HG03108 (cell line): ENCODE results near the gene ZBTB42.
"Not testable (repeated sequence)": the region's sequence is repeated elsewhere in the genome, so short reads cannot be mapped to it uniquely, and the experiment has no call there.

Experiments
- ATAC-seq: cut with Tn5 transposase; IDR thresholded peaks from one replicate; pipeline ENCODE4 v1.9.1; 2021; ENCODE audit warnings: moderate library complexity; ENCODE audit not compliant: unreplicated experiment

The ZBTB42 gene

DNA sequence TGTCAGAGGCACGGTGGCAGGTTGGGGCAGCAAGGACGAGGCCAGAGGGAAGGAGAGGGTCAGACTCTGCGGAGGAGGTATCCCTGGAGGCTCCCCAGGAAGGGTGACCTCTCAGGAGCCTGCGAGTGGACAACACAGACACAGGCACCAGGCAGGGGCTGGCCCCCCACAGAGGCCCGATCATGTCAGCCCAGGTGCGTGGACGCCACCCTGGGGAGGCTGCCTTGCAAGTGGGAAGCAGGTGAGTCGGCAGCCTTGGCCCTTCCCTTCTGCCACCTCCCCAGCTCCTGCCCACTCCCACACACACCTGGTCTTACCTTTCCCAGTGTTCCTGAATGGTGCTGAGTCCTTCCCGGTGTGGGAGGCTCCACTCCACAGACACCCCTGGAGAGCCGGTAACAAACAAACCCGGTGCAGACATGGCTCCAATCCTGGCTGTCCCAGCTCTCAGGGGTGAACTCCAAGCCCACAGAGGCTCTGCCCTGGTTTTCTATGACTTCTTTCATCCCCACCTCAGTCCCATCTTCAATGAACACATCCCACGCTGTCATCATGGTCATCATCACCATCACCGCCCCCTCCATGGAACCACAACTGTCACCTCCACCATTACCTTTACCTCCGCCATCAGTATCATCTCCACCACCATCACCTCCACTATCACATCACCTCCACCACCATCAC is 5.2 kb downstream of the ZBTB42 start:
- ATAC-seq, result no peak

DNA sequence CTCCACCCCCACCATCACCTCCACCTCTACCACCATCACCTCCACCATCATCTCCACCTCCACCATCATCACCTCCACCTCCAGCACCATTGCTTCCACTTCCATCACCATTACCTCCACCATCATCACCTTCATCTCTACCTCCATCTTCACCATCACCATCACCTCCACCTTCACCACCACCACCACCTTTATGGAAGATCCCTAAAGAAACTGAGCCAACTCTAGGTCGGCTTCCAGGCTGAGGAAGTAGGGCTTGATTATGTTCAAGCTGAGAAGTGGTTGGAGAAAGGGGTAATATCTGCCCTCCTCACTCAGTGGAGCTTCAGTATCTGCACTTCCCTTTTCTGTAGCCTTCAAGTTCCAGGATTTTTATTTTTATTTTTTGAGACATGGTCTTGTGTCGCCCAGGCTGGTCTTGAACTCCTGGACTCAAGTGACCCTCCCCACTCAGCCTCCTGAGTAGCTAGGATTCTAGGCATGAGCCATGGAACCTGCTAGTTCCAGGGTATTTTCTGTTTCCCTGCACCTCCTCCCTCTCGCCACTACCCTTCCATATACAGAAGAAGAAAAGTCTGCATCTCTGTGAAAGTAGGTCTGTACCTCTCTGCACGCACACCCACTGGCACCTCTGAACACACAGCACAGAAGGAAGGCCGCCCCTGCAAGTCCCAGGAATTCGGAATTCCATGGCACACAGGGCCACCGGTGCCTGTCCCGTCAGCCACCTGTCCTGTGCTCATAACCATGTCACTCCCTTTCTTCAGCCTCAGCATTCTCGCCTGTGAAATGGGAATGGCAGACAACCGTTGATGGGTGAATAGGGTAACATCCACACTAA is 5.9 kb downstream of the ZBTB42 start:
- ATAC-seq, result no peak

DNA sequence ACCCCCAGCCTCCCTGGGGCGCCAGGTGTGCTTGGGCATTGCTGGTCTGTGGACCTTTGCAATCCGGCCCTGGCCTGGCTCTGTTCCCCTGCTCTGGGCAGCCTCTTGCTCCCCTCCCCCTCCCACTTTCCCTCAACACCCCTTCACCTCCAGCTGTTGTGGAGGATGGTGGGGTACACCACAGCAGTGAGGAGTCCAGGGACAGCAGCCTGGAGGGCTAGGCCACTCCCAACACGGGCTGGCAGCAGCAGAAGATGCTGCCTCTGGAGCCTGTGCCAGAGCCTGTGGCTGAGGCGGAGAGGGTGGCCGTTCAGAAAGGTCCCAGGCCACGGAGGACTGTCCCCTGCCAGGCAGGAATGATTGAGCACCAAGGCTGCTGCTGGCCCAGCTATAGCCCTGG is 7.6 kb downstream of the ZBTB42 start:
- ATAC-seq, result no peak

DNA sequence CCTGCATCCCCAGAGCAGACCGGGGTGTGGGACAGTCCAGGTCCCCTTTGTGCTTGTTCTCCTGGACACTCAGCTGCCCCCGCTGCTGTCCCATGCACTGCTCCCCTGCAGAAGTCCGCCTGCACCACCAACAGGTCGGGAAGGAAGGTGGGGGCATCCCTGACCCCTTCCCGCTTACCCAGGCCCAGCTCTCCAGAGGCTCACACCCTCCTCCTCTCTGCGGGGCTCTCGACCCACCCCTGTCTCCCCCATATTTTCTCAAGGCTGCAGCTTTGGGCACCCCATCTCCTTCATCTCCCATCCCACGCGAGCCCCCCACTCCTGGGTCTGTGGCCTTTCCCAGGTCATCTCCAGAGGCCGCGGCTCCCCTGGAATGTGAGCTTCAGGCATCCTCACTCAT is 9.4 kb downstream of the ZBTB42 start:
- ATAC-seq, result no peak

DNA sequence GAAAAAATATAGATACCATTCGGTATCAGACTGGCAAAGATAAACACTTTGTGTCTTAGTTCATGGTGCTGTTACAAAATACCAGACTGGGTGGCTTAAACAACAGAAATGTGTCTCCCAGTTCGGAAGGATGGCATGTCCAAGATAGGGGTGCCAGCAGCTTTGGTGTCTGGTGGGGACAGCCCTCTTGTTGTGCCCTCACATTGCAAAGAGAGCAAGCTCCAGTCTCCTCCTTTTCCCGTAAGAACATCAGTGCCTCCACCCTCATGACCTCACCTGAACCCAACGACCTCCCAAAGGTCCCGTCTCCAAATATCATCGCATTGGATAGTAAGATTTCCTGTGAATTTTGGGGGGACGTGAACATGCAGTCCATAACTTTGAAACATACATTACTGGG is 12.4 kb downstream of the ZBTB42 start:
- no peak for ATAC-seq

DNA sequence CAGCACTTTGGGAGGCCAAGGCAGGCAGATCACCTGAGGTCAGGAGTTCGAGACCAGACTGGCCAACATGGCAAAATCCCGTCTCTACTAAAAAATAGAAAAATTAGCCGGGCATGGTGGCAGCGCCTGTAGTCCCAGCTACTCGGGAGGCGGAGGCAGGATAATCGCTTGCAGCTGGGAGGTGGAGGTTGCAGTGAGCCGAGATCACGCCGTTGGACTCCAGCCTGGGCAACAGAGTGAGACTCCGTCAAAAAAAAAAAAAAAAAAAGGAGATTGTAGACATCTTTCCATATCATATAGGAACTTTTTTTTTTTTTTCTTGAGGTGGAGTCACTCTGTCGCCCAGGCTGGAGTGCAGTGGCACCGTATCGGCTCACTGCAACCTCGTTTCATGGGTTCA is 13.8 kb downstream of the ZBTB42 start:
- not testable (repeated sequence) for ATAC-seq

DNA sequence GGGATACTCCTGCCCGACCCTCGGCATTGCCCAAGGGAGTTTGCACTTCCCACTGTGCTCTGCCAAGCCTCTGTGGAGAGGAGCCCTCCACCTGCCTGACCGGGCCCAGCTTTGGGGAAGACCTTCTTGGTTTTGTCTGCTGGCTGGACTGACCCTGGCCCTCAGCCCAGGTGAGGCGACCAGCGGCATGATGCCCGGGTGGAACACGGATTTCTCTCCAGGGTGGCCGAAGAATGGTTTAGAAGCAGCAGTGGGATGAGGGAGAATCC is 15.6 kb downstream of the ZBTB42 start:
- ATAC-seq, result no peak

DNA sequence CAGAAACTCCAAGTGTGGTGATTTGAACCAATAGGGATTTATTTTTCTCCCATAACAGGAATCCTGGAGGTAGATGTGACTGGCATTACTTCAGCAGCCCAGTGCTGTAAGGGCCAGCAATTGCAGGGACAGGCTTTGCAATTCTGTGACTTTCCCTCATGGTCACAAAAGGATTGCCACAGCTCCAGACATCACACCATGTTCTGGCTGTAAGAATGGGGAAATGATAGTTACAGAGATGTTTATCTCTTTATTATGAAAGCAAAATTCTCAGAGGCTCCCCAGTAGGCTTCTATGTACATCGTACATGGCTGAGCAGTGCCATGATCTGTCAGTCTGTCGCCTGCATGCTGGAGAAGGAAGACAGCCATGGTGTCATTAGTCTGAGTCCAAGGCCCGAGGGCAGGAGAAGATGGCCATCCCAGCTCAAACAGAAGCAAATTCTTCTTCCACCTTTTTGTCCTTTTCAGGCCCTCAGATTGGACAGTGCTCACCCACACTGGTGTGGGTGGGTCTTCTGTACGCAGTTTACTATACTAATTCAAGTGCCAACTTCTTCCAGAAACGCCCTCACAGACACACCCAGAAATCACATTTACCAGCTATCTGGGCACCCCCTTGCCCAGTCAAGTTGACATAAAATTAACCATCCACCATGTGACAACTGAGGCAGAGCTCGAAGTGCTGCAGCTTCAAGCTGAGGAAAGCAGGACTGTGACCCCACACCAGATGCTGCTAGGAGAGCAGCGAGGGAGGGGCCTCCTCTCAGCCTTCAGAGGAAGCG is 17.2 kb downstream of the ZBTB42 start:
- no peak for ATAC-seq

DNA sequence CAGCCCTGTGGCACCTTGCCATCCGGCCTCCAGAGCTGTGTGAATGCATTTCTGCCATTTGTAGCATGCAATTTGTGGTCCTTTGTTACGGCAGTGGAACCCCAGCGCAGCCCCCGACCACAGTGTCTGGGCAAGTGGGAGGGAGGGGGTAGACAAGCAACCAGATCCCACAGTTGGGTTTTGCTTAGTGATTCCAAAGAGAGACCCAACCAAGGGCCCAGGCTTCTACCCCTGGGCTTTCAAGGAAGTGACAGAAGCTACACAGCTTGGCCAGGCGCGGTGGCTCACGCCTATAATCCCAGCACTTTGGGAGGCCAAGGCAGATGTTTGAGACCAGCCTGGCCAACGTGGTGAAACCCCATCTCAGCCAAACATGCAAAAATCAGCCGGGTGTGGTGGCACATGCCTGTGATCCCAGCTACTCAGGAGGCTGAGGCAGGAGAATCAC is 17.8 kb downstream of the ZBTB42 start:
- ATAC-seq, result no peak

DNA sequence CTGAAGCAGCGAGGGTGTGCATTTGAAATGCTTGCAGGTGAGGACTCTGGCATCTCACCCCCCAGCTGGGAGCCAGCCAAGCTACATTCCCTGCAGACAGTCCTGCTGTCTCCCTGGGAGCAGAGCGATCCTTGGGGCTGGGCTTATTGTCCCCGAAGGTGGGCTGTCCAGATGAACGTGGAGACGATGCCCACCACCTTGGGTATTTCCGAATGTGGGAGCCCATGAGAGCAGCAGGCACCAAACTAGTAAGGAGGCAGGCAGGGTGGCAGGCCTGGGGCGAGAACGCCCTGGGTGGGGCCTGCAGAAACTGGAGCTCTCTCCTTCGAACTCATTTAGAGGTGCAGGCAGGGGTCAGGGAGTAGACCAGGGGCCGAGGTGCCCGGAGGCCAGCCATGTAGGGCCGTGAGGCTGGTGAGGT is 18.5 kb downstream of the ZBTB42 start:
- no peak for ATAC-seq

DNA sequence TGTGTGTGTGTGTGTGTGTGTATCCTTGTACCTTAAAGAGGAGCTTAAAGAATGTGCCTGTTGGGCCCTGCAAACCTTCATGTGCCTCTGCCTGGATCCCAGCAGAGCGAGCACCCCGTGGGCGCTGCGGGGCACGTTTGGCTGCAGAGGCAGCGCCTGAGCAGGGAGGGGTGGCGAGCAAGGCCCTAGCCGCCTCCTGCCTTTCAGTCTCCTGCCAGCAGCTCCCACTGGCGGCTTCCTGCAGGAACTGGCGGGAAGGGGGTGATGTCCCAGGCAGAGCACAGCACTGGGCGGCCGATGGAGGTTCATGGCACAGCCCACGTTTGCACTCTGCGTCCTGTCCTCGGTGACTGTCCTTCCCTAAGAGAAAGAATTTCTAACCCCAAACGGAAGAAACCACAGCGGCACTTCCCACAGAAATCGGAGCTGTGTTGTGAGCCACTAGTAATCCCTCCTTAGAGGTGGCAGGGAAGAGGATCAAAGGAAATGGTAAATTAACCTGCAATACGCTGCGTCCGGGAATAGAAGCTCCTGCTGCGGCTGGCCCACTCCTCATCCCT is 19.8 kb downstream of the ZBTB42 start:
- no peak for ATAC-seq

DNA sequence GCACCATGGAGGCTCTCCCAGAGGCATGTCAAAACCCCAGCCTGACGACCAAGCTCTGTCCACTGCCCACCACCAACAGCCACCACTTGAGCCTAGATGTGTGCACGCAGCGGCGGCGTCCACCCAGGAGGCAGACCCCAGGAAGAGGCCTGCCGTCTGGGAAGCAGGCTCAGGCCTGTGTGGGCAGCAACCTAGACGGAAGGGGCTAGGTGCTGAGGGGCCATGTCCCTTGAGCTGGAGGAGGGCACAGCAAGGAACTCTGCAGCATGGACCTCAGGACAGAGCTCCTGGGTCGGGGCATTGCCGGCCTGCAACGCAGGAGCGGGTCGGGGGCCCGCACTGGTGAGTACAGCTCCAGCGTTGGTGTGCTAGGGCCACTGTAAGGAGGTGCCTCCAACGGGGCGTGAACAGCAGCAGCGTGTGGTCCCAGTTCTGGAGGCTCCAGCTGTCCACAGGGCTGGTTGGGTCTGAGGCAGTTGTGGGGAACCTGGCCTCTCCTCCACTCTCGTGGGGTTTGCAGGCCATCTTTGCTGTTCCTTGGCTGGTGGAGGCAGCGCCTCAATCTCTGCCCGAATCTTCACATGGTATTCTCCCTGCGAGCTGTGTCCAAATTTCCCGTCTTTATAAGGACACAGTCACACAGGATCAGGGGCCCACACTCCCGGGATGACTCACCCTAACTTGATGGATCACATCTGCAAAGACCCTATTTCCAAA is 20.5 kb downstream of the ZBTB42 start:
- ATAC-seq, result no peak

DNA sequence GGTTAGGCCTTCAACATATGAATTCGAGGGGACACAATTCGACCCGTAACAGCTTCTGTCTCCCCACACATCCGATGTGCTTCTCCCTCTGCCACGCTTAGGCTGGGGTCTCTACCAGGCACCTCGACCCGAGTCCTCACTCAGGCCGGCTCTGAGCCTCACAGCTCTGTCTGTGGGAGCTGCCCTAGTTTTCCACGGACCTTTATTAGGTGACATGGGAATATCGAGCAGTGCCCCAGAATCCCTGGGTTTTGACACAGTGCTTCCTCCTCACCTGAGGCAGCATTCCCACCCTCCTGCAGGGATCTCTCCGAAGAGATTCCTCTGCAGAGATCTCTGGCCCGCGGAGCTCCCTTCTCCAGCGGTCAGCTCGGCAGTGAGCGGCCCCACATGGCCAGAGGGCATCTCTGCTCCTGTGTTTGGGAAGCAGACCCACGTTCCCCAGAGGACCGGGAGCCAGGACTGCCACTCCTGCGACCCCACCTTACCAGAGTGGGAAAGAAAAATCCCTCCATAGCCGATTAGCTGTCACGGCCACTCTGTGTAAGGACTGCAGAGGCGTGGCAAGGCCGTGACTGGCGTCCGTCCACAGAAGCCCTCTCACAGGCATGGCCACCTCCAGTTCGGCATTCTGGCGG is 21.2 kb downstream of the ZBTB42 start:
- ATAC-seq, result no peak

DNA sequence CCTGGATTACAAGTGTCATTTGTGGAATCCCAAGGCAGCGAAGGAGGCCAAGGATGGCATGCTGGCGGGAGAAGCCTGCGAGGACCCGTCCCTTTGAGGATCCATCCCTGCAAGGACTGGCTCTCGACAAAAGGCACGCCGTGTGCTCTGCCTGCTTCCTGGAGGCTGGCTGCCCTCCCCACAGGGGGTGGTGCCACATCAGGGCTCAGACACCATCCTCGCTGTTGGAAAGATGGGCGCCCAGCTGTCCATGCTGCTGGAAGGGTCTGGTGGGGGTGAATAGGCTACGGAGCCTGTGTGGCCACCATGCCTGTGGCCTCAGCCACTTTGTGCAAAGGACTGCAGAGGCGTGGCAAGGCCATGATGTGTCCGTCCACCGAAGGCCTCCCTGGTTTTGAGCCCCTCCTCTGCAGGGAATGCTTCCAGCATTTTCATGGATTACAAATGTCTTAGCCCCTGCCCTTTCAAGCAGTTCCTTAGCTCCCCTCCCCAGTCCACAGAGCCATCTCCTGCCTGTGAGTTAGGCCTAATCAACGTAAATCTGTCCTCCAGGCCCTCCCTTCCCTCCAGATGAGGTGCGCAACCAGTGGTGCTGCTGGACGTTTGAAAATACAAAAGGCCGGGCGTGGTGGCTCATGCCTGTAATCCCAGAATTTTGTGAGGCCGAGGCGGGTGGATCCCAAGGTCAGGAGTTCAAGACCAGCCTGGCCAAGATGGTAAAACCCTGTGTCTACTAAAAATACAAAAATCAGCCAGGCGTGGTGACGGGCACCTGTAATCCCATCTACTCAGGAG is 22.1 kb downstream of the ZBTB42 start:
- no peak for ATAC-seq

DNA sequence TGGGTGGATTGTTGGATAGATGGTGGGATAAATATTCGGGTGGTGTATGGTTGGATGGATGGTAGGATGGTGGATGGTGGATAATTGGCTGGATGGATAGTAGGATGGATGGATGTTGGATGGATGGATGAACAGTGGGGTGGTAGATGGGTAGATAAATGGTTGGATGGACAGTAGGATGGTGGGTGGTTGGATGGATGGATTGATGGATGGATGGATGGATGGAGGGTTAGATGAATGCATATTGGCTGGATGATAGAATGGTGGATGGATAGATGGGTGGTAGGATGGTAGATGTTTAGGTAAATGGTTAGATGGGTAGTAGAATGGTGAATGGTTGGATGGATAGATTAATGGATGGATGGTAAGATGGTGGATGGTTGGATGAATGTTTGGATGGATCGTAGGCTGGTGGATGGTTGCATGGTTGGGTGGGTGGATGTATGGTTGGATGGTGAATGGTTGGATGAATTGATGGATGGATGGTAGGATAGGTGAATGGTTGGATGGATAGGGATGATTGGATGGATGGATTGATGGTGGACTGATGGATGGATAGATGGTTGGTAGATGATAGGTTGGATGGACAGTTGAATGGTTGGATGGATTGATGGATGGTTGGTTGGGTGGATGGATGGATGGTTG is 23.6 kb downstream of the ZBTB42 start:
- no peak for ATAC-seq

DNA sequence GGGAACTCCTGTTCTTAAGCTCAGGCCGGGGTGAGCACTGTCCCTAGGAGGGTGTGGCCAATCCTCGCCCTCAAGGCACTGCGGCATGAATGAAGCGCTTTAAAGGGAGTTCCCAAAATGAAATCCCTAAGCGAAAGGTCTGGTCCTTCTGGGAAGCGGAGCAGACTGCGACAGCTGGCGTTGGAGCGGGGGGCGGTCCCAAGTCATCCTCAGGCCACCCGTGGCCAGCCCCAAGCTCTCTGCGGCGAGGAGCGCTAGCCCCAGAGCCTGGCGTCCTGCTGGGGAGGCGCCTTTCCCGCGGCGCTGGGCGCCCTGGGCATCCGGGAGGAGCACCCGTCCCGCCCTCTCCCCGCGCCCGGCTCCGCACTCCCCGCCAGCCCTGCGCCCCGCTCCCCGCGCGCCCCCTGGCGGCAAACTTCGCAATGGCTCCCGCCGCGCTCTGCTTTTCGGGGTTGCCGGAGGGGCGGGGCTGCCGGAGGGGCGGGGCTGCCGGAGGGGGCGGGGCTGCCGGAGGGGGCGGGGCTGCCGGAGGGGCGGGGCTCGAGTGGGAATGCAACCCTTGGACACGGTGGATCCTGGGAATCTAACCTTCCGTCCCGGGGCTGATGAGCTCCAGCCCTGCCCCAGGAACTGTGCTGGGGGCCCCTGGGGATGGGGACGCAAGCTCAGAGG is 25.4 kb downstream of the ZBTB42 start:
- no peak for ATAC-seq

DNA sequence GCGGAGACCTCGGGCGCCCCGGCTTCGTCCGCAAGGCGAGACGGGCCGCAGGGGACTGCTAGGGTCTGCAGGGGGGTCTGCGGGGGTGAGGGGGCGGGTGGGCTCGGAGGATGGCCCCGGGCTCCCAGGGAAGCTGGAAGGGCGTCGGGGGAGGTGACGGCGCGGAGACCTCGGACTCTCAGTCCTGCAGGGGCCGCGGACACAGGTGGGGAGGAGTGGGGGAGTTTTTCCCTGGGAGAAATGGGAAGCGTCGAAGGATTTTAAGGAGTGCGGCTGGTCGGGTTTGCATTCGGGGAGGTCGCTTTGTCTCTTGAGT is 25.9 kb downstream of the ZBTB42 start:
- ATAC-seq, result no peak

DNA sequence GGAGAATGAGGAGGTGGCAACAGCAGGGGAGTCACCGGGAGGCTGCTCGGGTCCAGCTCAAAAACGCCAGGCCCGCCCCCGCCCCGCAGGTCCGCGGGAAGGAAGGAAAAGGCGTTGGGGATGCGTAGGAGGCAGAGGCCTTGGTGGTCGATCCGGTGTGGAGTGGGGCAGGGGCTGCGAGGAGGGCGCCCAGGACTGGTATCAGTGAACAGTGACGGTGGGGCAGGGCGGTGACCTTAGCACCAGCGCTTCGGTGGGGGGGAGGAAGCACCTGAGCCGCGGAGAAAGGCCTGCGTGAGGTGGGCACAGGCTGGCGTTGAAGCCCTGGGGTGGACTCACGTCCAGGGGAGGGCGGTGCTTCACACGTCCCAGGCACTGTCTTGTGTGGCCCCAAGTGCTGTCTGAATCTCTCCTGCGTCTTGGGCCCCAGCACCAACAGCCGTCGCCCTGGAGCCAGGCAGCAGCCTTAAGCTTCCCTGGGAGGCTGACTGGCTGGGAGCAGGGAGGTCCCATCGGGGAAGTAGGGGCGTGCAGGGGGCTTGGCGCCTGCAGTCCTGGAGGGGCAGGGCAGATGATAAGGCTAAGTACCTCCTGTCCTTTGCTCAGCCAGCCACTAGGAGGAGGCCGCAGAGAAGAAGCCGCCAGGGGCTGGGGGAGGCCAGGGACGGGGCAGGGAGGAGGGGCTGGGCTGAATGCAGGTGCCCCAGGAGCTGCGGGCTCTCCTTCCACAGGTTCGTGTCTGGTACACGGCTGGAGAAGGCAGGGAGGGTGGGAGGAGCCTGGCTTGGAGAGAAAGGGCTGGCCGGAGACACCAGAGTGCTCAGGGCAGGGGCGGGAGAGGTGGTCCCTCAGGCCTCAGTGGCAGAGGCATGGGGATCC is 26.5 kb downstream of the ZBTB42 start:
- no peak for ATAC-seq
